ENCODE results near the gene NFIC.
"Not testable (repeated sequence)": the region's sequence is repeated elsewhere in the genome, so short reads cannot be mapped to it uniquely, and the experiment has no call there.

DNA sequence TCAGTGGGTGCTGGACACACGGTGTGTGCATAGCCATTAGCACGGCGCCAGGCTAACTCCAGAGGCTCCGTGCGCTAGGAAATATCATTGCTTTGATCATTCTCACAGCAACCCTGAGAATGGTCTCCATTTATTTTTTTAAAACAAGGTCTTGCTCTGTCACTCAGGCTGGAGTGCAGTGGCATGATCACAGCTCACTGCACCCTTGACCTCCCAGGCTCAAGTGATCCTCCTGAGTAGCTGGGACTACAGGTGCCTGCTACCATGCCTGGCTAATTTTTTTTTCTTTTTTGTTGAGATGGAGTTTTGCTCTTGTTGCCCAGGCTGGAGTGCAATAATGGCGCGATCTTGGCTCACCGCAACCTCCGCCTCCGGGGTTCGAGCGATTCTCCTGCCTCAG, 55.3 kb downstream of the NFIC start:
- TF ChIP-seq, protein P1, sequence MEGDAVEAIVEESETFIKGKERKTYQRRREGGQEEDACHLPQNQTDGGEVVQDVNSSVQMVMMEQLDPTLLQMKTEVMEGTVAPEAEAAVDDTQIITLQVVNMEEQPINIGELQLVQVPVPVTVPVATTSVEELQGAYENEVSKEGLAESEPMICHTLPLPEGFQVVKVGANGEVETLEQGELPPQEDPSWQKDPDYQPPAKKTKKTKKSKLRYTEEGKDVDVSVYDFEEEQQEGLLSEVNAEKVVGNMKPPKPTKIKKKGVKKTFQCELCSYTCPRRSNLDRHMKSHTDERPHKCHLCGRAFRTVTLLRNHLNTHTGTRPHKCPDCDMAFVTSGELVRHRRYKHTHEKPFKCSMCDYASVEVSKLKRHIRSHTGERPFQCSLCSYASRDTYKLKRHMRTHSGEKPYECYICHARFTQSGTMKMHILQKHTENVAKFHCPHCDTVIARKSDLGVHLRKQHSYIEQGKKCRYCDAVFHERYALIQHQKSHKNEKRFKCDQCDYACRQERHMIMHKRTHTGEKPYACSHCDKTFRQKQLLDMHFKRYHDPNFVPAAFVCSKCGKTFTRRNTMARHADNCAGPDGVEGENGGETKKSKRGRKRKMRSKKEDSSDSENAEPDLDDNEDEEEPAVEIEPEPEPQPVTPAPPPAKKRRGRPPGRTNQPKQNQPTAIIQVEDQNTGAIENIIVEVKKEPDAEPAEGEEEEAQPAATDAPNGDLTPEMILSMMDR (IDR thresholded peaks at IDR 0.05) = not testable (repeated sequence)
- not testable (repeated sequence) for TF ChIP-seq POLR2A (IDR thresholded peaks at IDR 0.05)

All from Peyer's patch (tissue), 4 donors.